Fibroblast of lung (primary cell): ENCODE measurements around the gene GDF7. TPM values are rescaled to one million over a fixed set of nuclear protein-coding genes. Genes with fewer than 3 reads are reported as not detected.

Experiments
- DNase-seq, 2 donors: peaks; one replicate each; pipeline versions ENCODE4 v3.0.0 to v3.0.0-alpha.2; 2010; ENCODE audit warnings: low read depth in 2 of 2
- H2AFZ ChIP-seq: 2 replicates; pipeline ENCODE4 v1.5.1; 2012; ENCODE audit warnings: low read length, control low read depth, inconsistent platforms
- H3K27ac ChIP-seq: 2 replicates; pipeline ENCODE4 v1.5.1; 2011; ENCODE audit warnings: low read length, control low read depth; ENCODE audit not compliant: insufficient read depth
- H3K27me3 ChIP-seq: 2 replicates; pipeline ENCODE4 v1.5.1; 2011; ENCODE audit warnings: mild to moderate bottlenecking, low read length; ENCODE audit not compliant: control insufficient read depth, insufficient read depth
- H3K36me3 ChIP-seq: 2 replicates; pipeline ENCODE4 v1.5.1; 2011; ENCODE audit warnings: low read length; ENCODE audit not compliant: control insufficient read depth, insufficient read depth
- H3K4me1 ChIP-seq: 2 replicates; pipeline ENCODE4 v1.5.1; 2011; ENCODE audit warnings: low read length; ENCODE audit not compliant: control insufficient read depth, insufficient read depth; ENCODE audit errors: extremely low read depth
- H3K4me2 ChIP-seq: 2 replicates; pipeline ENCODE4 v1.5.1; 2011; ENCODE audit warnings: low read length, control low read depth; ENCODE audit not compliant: insufficient read depth; ENCODE audit errors: extremely low read depth
- H3K4me3 ChIP-seq, 4 experiments: fragments of 200-600 bp in 1 of 4; sonication (generic) in 1 of 4; replicated peaks in 1 of 4; 2 replicates each; pipeline ENCODE4 v1.5.1; 2011 to 2016; ENCODE audit warnings: low read length in 4 of 4, low read depth in 3 of 4, mild to moderate bottlenecking in 3 of 4, control low read depth in 2 of 4, inconsistent platforms in 1 of 4, mixed read lengths in 1 of 4; ENCODE audit not compliant: insufficient read depth in 1 of 4; ENCODE audit errors: control extremely low read depth in 1 of 4
- H3K79me2 ChIP-seq: 2 replicates; pipeline ENCODE4 v1.5.1; 2012; ENCODE audit warnings: mild to moderate bottlenecking, low read length, inconsistent platforms; ENCODE audit not compliant: control insufficient read depth, insufficient read depth
- H3K9ac ChIP-seq: 2 replicates; pipeline ENCODE4 v1.5.1; 2011; ENCODE audit warnings: mild to moderate bottlenecking, low read length, control low read depth; ENCODE audit not compliant: insufficient read depth
- H3K9me3 ChIP-seq: 2 replicates; pipeline ENCODE4 v1.5.1; 2012; ENCODE audit warnings: low read depth, low read length; ENCODE audit not compliant: control insufficient read depth, insufficient read depth
- H4K20me1 ChIP-seq: 2 replicates; pipeline ENCODE4 v1.5.1; 2011; ENCODE audit warnings: low read length; ENCODE audit not compliant: control insufficient read depth, insufficient read depth; ENCODE audit errors: extremely low read depth
- EZH2 ChIP-seq: IDR thresholded peaks from 2 replicates; pipeline ENCODE4 v1.5.1; 2012; ENCODE audit warnings: low read length, control low read depth, mild to moderate bottlenecking; ENCODE audit errors: missing control alignments
- polyA plus RNA-seq, 2 donors: library from polyadenylated mRNA; depleted of rRNA in 1 of 2; stranded (reverse) in 1 of 2; unstranded in 1 of 2; fragments of >200 nt; gene quantifications; 2 replicates each; pipeline ENCODE4 v1.2.1, GENCODE V29; 2011 to 2012; ENCODE audit warnings: missing spikeins in 1 of 2
- total RNA-seq: library from RNA; depleted of rRNA; stranded (reverse); fragments of >200 nt; gene quantifications from 2 replicates; pipeline ENCODE4 v1.2.1, GENCODE V29; 2014
- TF ChIP-seq, protein P1 (sequence below), 2 donors: IDR thresholded peaks in 1 of 2; conservative IDR thresholded peaks in 1 of 2; 1 replicate in 1 of 2; 2 replicates in 1 of 2; pipeline ENCODE4 v1.5.1; 2011 to 2012; ENCODE audit warnings: low read length in 2 of 2, control low read depth in 1 of 2, inconsistent platforms in 1 of 2, low read depth in 1 of 2, mild to moderate bottlenecking in 1 of 2

Gene GDF7
- total and polyA plus RNA-seq, 2 donors (not counting 1 experiment from before 2014, with no cell fraction given) = 0.33 TPM; not detected in 1

DNA sequence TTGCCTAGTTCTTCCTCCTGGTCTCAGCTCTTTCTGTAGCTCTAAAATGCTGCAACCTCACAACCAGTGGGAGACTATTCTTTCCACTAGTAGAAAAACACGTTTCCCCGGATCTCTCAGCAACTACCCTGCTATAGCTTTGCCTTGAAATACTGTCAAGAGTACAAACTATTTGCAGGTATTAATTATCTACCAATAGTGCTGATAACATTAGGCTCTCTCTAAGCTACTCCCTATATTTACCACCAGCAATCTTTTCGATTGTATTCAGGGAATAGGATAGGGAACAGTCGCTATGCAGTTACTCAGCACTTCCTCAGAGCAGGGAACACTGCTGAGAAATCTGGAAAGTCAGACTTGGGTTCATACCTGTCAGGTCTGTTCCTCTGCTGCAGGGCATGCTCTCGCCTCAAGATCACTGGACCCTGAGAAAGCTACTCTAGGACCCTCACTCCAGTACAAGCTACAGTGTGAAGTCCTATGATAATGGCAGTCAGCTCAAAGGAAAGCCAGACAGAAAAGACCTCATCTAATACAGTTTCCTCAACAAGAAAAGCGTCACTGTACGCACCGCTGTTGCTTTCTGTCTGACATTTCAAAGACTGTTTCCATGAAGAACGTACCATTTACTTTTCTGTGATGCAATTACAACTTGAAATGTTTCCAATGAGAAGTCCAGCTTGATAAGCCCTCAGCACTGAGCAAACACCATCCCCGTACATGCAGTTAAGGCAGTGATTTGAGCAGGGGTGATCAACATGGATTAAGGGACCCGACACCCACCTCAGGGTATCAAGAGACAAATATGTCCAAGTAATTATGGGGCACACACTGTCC, 22.7 kb downstream of the GDF7 start:
- no peaks in the 10 kb centered on the region for H3K36me3 ChIP-seq
- H3K4me3 ChIP-seq = no peak overlapping the region
- H3K4me1 ChIP-seq = no peaks in the 10 kb centered on the region
- H3K9ac ChIP-seq = no peak overlapping the region
- H3K9me3 ChIP-seq = no peaks in the 10 kb centered on the region
- H2AFZ ChIP-seq = no peak overlapping the region
- DNase-seq = no peak
- no peak for TF ChIP-seq EZH2
- TF ChIP-seq, protein P1, sequence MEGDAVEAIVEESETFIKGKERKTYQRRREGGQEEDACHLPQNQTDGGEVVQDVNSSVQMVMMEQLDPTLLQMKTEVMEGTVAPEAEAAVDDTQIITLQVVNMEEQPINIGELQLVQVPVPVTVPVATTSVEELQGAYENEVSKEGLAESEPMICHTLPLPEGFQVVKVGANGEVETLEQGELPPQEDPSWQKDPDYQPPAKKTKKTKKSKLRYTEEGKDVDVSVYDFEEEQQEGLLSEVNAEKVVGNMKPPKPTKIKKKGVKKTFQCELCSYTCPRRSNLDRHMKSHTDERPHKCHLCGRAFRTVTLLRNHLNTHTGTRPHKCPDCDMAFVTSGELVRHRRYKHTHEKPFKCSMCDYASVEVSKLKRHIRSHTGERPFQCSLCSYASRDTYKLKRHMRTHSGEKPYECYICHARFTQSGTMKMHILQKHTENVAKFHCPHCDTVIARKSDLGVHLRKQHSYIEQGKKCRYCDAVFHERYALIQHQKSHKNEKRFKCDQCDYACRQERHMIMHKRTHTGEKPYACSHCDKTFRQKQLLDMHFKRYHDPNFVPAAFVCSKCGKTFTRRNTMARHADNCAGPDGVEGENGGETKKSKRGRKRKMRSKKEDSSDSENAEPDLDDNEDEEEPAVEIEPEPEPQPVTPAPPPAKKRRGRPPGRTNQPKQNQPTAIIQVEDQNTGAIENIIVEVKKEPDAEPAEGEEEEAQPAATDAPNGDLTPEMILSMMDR (conservative IDR thresholded peaks at IDR 0.05 in 1 of 2, IDR thresholded peaks at IDR 0.05 in 1 of 2; ENCODE audit: low read depth in 1 of 2, low read length in 2 of 2) = no peak
- no peaks in the 10 kb centered on the region for H3K79me2 ChIP-seq
- no peaks in the 10 kb centered on the region for H4K20me1 ChIP-seq
- H3K27me3 ChIP-seq = no peaks in the 10 kb centered on the region
- H3K27ac ChIP-seq = no peak overlapping the region
- no peak overlapping the region for H3K4me2 ChIP-seq

DNA sequence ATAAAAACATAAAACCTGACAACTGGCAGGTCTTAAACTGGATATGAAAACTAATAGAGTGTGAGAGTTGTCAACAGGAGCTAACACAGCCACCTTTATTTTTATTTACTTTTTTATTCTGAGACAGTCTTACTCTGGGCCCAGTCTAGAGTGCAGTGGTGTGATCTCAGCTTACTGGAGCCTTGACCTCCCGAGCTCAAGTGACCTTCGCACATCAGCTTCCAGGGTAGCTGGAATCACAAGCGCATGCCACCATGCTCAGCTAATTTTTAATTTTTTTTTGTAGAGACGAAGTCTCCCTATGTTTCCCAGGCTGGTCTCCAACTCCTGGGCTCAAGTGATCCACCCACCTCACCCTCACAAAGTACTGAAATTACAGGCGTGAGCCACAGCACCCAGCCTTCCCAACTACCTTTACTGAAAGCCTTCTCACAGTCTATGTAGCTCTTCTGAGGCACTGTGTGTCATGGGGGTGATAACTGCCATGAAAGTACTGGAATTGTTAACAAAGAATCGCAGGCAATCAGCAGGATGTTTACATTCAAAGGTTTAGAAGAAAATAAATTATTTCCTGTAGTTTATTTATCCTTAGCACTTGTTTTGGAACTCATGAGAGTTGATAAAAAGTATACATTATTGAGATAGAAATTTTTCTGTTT, 24.3 kb downstream of the GDF7 start:
- no peaks in the 10 kb centered on the region for H3K36me3 ChIP-seq
- no peak overlapping the region for H3K9ac ChIP-seq
- DNase-seq = no peak

DNA sequence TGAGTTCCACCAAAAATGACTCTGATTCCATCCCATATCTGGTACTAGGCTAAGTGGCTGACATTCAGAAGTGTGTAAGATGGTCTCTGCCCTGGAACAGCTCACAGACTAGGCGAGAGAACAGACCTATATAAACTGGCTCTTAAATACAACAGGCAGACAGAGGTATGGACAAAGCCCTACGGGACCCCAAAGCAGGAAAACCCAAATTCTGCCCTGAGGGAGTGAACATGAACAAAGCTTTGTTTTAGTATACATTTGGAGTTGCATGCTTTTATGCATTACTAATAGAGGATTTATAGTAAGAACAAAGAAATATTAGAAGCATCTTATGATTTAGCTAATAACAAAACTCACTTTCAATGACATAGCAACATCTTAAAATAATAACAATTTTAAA, 25.1 kb downstream of the GDF7 start:
- no peak for DNase-seq
- H3K79me2 ChIP-seq = no peaks in the 10 kb centered on the region
- no peaks in the 10 kb centered on the region for H3K27me3 ChIP-seq
- H4K20me1 ChIP-seq = no peaks in the 10 kb centered on the region
- H2AFZ ChIP-seq = no peak overlapping the region
- no peaks in the 10 kb centered on the region for H3K9me3 ChIP-seq
- no peak overlapping the region for H3K4me3 ChIP-seq
- no peaks in the 10 kb centered on the region for H3K36me3 ChIP-seq
- no peak overlapping the region for H3K9ac ChIP-seq
- H3K4me2 ChIP-seq = no peak overlapping the region
- TF ChIP-seq, protein P1 (conservative IDR thresholded peaks at IDR 0.05 in 1 of 2, IDR thresholded peaks at IDR 0.05 in 1 of 2; ENCODE audit: low read depth in 1 of 2, low read length in 2 of 2) = no peak
- TF ChIP-seq EZH2 = no peak
- no peak overlapping the region for H3K27ac ChIP-seq
- no peaks in the 10 kb centered on the region for H3K4me1 ChIP-seq

More for the DNA sequence above, 24.3 kb downstream of the GDF7 start:
- H3K27ac ChIP-seq = no peak overlapping the region
- no peaks in the 10 kb centered on the region for H3K79me2 ChIP-seq
- no peaks in the 10 kb centered on the region for H3K27me3 ChIP-seq
- H3K4me1 ChIP-seq = no peaks in the 10 kb centered on the region
- H3K4me3 ChIP-seq = no peak overlapping the region
- H2AFZ ChIP-seq = no peak overlapping the region
- H4K20me1 ChIP-seq = no peaks in the 10 kb centered on the region
- no peak for TF ChIP-seq EZH2
- TF ChIP-seq, protein P1 (conservative IDR thresholded peaks at IDR 0.05 in 1 of 2, IDR thresholded peaks at IDR 0.05 in 1 of 2; ENCODE audit: low read depth in 1 of 2, low read length in 2 of 2) = no peak
- H3K9me3 ChIP-seq = no peaks in the 10 kb centered on the region
- no peak overlapping the region for H3K4me2 ChIP-seq
